ENCODE measurements around the gene SLC7A5. TPM values are rescaled to one million over a fixed set of nuclear protein-coding genes. Genes with fewer than 3 reads are reported as not detected.

The SLC7A5 gene
- total and polyA plus RNA-seq, 2 of the 13 experiments (the other 11 are each of a cell fraction or from before 2014, with no cell fraction given) = 79.6 to 155 TPM

- intact Hi-C loops (cut with micrococcal nuclease; ENCODE audit: unreplicated experiment) = no loop called here
- no peak overlapping the region for H3K9ac ChIP-seq (ENCODE audit: insufficient read depth, low read depth, low read length)
Observed at GRCh38 chr16:87836346-87836843, 32.9 kb downstream of the SLC7A5 start.

DNA sequence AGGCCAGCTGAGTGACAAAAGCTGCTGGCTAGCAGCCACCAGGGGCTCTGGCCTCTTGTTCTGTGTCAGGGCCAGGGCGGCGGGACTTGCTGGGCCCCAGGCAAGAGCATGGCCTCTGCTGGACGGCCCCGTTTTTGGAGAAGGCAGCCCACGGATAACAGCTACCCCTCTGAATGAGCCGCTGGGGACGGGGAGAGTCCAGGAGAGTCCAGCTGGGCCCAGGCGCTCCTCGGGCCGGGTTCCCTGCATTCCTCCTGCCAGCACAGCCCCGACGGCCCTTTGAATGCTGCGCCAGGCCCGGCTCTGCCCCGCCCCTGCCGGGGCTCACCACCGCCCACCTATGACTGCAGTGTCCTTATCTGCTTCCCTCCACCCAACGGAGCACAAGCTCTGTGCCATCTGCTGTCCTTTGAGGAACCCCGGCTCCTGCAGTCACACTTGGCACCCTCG is 33.4 kb downstream of the SLC7A5 start:
- Histone ChIP-seq H3K79me2 (ENCODE audit: insufficient read depth, low read length) (peaks cover under 1% of the 10 kb centered on the region), H3K36me3 (replicated peaks in 1 of 2; ENCODE audit: control insufficient read depth in 1 of 2, insufficient read depth in 2 of 2, low read length in 2 of 2) (peaks cover 87 to 97% of the 10 kb centered on the region in 2 experiments), H3K27ac (ENCODE audit: extremely low read length, insufficient read depth, low read length) (no peak overlapping the region), H2AFZ (ENCODE audit: low read length) (no peak overlapping the region), H3K4me3 (replicated peaks in 1 of 3; ENCODE audit: insufficient read depth in 1 of 3, low read depth in 2 of 3, low read length in 3 of 3) (no peak overlapping the region), H3K27me3 (ENCODE audit: control insufficient read depth in 1 of 2, insufficient read depth in 2 of 2, low read length in 2 of 2) (no peaks in the 10 kb centered on the region), H3K4me1 (ENCODE audit: insufficient read depth, low read length) (peaks cover 26% of the 10 kb centered on the region), H3K9me3 (ENCODE audit: low read length) (no peaks in the 10 kb centered on the region), H3K9ac (ENCODE audit: insufficient read depth, low read depth, low read length) (no peak overlapping the region), H4K20me1 (ENCODE audit: insufficient read depth, low read length) (no peaks in the 10 kb centered on the region; the same call in 1 of the 2 replicates), H3K4me2 (ENCODE audit: low read depth, low read length) (no peak overlapping the region)
- BruUV-seq (replicated peaks) = no TSS peak
- POLR2A ChIA-PET = interaction anchor here (0.9 to 2.3 kb wide), 4 partner anchors 14 to 46 kb away, joined by 3 to 9 read pairs (median 6); no protein-coding TSS in a partner anchor
- WGBS (ENCODE audit: low lambda C conversion rate) = 99% methylated on average over 8 of the region's 20 CpGs
- ATAC-seq = no peak
- no peak for FAIRE-seq
- CTCF ChIA-PET (ENCODE audit: low intra/inter-chr PET ratio, low total read pairs) = no interaction called here
- intact Hi-C loops (cut with micrococcal nuclease; ENCODE audit: unreplicated experiment) (no loop called here), in situ Hi-C loops (cut with HindIII; ENCODE audit: extremely low pct_ligation_motif_present, low pct_unique_long_range_greater_than_20kb) (no loop called here)
- no peak for DNase-seq (ENCODE audit: low spot score)
- TF ChIP-seq TERF1 (CRISPR knock-in tag; IDR thresholded peaks at IDR 0.05) (no peak), ZNF788 (CRISPR knock-in tag; IDR thresholded peaks at IDR 0.05; ENCODE audit: borderline replicate concordance) (no peak), CTCF (CRISPR knock-in tag; IDR thresholded peaks at IDR 0.05) (no peak)
- TF ChIP-seq, protein P1, sequence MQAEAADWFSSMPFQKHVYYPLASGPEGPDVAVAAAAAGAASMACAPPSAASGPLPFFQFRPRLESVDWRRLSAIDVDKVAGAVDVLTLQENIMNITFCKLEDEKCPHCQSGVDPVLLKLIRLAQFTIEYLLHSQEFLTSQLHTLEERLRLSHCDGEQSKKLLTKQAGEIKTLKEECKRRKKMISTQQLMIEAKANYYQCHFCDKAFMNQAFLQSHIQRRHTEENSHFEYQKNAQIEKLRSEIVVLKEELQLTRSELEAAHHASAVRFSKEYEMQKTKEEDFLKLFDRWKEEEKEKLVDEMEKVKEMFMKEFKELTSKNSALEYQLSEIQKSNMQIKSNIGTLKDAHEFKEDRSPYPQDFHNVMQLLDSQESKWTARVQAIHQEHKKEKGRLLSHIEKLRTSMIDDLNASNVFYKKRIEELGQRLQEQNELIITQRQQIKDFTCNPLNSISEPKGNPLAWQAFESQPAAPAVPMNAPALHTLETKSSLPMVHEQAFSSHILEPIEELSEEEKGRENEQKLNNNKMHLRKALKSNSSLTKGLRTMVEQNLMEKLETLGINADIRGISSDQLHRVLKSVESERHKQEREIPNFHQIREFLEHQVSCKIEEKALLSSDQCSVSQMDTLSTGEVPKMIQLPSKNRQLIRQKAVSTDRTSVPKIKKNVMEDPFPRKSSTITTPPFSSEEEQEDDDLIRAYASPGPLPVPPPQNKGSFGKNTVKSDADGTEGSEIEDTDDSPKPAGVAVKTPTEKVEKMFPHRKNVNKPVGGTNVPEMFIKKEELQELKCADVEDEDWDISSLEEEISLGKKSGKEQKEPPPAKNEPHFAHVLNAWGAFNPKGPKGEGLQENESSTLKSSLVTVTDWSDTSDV (CRISPR knock-in tag; IDR thresholded peaks at IDR 0.05) = no peak

More at GRCh38 chr16:87836346-87836843, 32.9 kb downstream of the SLC7A5 start:
- Histone ChIP-seq H3K4me2 (ENCODE audit: low read depth, low read length) (no peak overlapping the region), H3K36me3 (replicated peaks in 1 of 2; ENCODE audit: control insufficient read depth in 1 of 2, insufficient read depth in 2 of 2, low read length in 2 of 2) (peaks cover 87 to 97% of the 10 kb centered on the region in 2 experiments), H3K27me3 (ENCODE audit: control insufficient read depth in 1 of 2, insufficient read depth in 2 of 2, low read length in 2 of 2) (no peaks in the 10 kb centered on the region), H3K9me3 (ENCODE audit: low read length) (no peaks in the 10 kb centered on the region), H3K79me2 (ENCODE audit: insufficient read depth, low read length) (peaks cover 6% of the 10 kb centered on the region), H3K27ac (ENCODE audit: extremely low read length, insufficient read depth, low read length) (no peak overlapping the region), H3K4me1 (ENCODE audit: insufficient read depth, low read length) (peaks cover 31% of the 10 kb centered on the region), H4K20me1 (ENCODE audit: insufficient read depth, low read length) (no peaks in the 10 kb centered on the region; the same call in 1 of the 2 replicates), H2AFZ (ENCODE audit: low read length) (no peak overlapping the region), H3K4me3 (replicated peaks in 1 of 3; ENCODE audit: insufficient read depth in 1 of 3, low read depth in 2 of 3, low read length in 3 of 3) (no peak overlapping the region)
- FAIRE-seq (no peak), ATAC-seq (no peak), DNase-seq (ENCODE audit: low spot score) (no peak)
- ChIA-PET POLR2A (interaction anchor here (0.9 to 2.3 kb wide), 5 partner anchors 14 to 57 kb away, joined by 3 to 9 read pairs (median 5); no protein-coding TSS in a partner anchor), CTCF (ENCODE audit: low intra/inter-chr PET ratio, low total read pairs) (no interaction called here)
- TF ChIP-seq ZC3H13 (CRISPR knock-in tag; IDR thresholded peaks at IDR 0.05) (0 out of 2 replicates have a peak, but pooled peaks have one; percentile 26), CCAR2 (optimal IDR thresholded peaks at IDR 0.05; ENCODE audit: low read depth, low read length) (no peak)
- in situ Hi-C loops (cut with HindIII; ENCODE audit: extremely low pct_ligation_motif_present, low pct_unique_long_range_greater_than_20kb) = no loop called here
- 95% methylated on average over 17 of the region's 17 CpGs for WGBS (ENCODE audit: low lambda C conversion rate)
- BruUV-seq (replicated peaks) = no TSS peak
